NCI-H1417 (cell line): Measurements from ENCODE around the gene GLIS1.

Experiments used
- DNase-seq, 3 experiments: peaks; one replicate each; lab custom pipeline; 2025; lab: John Stamatoyannopoulos, UW

Gene GLIS1

GRCh38 chr1:53548031-53548491, 190.9 kb downstream of the GLIS1 start:
- DNase-seq = no peak

GRCh38 chr1:53547231-53547790, 191.7 kb downstream of the GLIS1 start:
- no peak for DNase-seq

- DNase-seq = no peak
These were observed 192.4 kb downstream of the GLIS1 start for GRCh38 chr1:53546409-53547155.

GRCh38 chr1:53545663-53546408, 193.1 kb downstream of the GLIS1 start:
- DNase-seq = peak in 1 of 3 experiments; percentile 10

GRCh38 chr1:53544728-53545515, 194.0 kb downstream of the GLIS1 start:
- no peak for DNase-seq

- no peak for DNase-seq
These were observed 194.9 kb downstream of the GLIS1 start for GRCh38 chr1:53543778-53544695.

- peak in 1 of 3 experiments; percentile 11 for DNase-seq
These were observed 195.7 kb downstream of the GLIS1 start for GRCh38 chr1:53543130-53543777.

GRCh38 chr1:53542551-53542950, 196.4 kb downstream of the GLIS1 start:
- no peak for DNase-seq

- no peak for DNase-seq
These were observed 197.0 kb downstream of the GLIS1 start for GRCh38 chr1:53541761-53542550.

- no peak for DNase-seq
These were observed 197.7 kb downstream of the GLIS1 start for GRCh38 chr1:53541263-53541625.

- no peak for DNase-seq
These were observed 198.2 kb downstream of the GLIS1 start for GRCh38 chr1:53540604-53541262.

GRCh38 chr1:53539711-53540603, 199.0 kb downstream of the GLIS1 start:
- no peak for DNase-seq

GRCh38 chr1:53539226-53539625, 199.7 kb downstream of the GLIS1 start:
- DNase-seq = no peak

GRCh38 chr1:53536606-53537005, 202.4 kb downstream of the GLIS1 start:
- no peak for DNase-seq

- no peak for DNase-seq
These were observed 203.1 kb downstream of the GLIS1 start for GRCh38 chr1:53535846-53536245.

- no peak for DNase-seq
These were observed 203.7 kb downstream of the GLIS1 start for GRCh38 chr1:53535226-53535625.

- DNase-seq = no peak
These were observed 206.1 kb downstream of the GLIS1 start for GRCh38 chr1:53532912-53533311.

- no peak for DNase-seq
These were observed 206.6 kb downstream of the GLIS1 start for GRCh38 chr1:53532377-53532776.
